Fibroblast of skin of left quadriceps (primary cell): ENCODE measurements around the gene CHRM1.
"Not testable (repeated sequence)": the region's sequence is repeated elsewhere in the genome, so short reads cannot be mapped to it uniquely, and the experiment has no call there.

Source experiments
- DNase-seq, 2 experiments: peaks; one replicate each; pipeline ENCODE4 v3.0.0-alpha.2; 2013; ENCODE audit warnings: low read depth in 2 of 2

CHRM1 gene, protein sequence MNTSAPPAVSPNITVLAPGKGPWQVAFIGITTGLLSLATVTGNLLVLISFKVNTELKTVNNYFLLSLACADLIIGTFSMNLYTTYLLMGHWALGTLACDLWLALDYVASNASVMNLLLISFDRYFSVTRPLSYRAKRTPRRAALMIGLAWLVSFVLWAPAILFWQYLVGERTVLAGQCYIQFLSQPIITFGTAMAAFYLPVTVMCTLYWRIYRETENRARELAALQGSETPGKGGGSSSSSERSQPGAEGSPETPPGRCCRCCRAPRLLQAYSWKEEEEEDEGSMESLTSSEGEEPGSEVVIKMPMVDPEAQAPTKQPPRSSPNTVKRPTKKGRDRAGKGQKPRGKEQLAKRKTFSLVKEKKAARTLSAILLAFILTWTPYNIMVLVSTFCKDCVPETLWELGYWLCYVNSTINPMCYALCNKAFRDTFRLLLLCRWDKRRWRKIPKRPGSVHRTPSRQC

DNA sequence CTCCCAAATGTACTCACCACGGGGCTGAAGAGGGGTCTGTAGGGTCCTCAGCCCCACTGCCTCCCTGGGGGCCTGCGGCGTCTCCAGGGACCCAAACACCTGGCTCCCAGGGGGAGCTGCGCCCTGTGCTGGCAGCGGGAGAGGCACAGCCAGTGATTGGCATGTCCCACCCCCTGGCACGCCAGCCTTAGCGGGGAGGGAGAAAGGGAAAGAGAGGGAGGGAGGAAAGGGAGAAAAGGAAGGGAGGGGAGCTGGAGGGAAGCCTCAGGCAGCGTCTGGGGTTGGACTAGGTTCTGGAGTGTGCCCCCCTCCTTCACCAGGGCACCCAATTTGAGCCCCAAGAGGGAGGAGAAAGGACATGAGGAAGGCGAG lies at the start of gene CHRM1:
Gene CHRM1, minus strand, starts transcription at position 163 of the 372 bp plus-strand sequence. CDS start 10,263 bp downstream, outside the sequence.
- no peak for DNase-seq

DNA sequence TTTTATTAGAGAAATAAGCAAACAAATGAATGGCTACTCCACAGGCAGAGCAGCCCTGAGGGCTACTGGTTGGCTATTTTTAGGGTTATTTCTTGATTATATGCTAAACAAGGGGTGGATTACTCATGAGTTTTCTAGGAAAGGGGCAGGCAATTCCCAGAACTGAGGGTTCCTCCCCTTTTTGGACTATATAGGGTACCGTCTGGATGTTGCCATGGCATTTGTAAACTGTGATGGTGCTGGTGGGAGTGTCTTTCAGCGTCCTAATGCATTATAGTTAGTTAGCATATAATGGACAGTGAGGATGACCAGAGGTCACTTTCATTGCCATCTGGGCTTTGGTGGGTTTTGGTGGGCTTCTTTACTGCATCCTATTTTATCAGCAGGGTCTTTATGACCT lies 44.4 kb upstream of the CHRM1 start:
- DNase-seq = no peak

DNA sequence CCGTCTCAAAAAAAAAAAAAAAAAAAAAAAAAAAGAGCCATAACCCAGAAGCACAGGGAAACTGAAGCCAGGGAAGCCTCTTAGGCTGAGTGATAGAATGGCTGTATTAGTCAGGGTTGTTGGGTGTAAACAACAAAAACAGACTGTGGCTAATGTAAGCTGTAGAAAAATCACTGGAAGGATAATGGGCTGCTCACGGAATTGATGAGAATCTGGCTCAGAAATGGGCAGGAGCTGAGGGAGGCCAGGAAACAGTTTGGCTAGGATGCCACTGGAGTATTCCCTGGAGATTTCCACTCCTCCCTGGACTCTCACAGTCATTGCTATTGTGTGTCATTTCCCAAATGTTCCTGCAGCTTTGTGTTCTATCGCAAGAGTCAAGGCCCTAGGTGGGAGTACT lies 41.2 kb upstream of the CHRM1 start:
- no peak for DNase-seq

DNA sequence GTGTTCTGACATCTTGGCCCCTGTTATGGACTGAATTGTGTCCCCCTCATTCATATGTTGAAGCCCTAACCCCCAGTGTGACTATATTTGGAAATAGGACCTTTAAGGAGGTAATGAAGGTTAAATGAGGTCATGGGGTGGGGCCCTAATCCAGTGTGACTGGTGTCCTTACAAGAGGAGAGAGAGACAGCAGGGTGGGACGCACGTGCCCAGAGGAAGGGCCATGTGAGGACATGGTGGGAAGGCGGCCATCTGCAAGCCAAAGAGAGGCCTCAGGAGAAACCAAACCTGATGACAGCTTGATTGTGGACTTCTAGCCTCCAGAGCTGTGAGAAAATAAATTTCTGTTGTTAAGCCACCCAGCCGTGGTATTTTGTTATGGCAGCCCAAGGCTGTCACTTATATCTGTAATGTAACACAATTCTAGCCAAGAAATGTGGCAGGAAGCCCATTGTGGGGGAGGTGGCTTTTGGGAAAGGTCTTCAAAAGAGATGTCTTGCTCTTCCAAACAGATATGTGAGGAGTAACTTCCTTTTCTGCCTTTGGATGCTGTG lies 39.9 kb upstream of the CHRM1 start:
- no peak for DNase-seq

DNA sequence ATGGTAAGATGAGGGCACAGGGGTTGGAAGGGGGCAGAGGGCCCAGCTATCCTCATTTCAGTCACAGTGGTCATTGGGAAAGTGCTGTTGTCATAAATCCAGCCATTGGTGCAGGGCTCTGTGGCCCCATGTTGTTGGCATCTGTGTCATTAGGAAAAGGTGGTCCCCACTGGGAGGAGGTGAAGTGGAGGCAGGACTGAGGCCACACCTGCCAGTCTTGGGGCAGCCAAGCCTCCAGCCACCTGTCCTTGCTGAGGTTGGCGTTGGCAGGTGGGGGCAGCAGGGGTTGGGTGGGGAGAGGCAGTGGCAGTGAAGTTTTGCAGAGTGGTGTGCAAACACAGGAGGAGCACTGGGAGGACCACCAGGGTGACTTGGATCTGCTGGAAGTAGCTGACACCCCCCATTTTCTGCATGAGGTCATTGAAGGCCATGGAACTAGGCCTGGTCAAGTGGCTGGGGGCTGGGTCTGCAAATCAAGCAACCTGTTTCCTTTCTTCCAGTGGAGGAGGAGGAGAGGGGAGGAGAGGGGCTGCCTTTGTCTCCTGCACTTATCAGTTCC lies 38.3 kb upstream of the CHRM1 start:
- no peak for DNase-seq

DNA sequence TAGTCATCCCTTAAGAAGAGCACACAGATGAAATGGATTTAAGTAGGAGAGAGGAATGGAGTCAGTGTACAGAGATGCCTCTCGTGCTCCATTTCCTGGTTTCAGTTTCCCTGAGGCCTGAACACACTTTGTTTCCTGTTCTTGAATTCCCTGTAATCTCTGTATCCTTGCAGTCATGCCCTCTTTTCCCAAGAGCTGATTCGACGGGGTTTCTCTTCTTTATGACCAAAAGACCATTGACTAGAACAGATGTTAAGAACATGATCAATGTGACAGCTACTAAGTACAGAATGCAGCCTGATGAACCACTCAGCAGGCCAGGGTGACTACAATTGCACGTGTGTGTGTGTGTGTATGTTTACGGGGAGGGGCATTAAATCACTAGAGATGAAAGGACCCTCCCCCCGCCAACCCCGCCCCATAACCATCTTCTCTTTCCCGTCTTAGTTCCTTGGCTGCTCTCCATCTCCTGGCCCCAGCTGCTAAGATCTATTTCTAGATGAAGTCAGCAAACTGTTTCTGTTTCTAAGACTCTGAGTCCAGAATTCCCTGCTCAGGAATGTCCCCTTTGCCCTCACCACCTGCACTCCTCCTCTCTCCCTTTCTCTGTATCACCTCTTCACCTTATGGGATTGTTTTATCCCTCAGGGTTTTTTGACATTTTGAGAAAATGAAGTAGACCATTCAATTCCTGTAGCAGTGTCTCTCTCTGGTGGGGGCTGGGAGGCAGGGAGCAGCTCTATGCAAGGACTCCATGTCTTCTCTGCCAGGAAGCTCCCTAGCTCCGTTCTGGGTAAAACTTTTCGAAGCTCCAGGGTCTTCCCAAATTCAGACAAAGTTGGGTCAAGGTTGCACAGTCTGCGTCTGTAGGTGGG lies 37.6 kb upstream of the CHRM1 start:
- DNase-seq = peak; percentile 17 to 28

DNA sequence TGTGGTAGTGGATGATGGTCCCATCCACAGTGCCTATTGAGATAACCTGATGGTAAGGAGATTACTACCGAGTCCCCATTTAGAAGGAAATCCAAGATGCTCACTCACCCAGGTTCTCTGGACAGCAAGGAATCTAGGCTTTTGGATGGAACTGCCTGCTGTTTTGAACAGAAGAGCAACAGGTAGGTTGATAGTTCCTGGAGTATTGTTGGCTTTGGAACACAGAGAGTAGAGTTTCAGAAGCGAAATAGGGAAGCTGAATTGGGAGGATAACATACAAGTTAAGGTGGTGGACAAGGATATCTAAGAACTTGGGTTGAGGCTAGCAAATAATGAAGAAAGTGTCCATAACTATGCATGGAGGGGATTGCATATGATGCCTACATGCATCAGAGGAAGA lies 36.0 kb upstream of the CHRM1 start:
- DNase-seq = no peak

DNA sequence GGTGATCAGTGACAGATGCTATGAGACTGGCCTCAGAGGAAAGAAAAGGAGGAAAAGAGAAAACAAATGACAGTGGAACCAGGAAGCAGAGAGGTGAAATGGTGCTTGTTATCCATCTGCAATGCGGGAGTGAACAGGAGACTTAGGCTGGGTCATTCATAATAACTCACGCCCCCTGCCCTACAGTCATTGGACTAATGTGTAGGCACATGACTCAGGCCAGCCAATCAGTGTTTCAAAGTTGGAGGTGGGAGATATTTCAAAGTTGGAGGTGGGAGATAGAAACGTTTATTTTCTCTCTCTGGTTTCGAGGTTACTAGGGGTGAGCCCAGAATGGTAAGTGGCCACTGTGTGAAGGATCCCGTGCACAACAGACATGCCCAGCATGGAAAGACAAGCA lies 33.3 kb upstream of the CHRM1 start:
- DNase-seq = no peak

DNA sequence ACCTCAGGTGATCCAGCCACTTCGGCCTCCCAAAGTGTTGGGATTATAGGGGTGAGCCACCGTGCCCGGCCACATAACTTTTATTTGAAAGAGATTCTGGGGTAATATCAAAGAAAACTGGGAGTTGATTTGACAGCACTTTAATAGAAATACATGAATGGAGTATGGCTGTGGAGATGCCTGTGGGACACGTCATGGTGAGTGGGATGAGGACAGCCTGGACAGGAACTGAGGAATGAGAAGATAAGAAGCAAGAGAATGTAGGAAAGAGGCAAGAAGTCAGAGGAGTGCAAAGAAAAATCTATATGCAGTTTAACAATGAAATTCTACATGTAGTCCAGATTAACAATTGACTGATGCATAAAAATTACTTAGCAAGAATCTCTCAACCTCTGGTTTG lies 32.6 kb upstream of the CHRM1 start:
- no peak for DNase-seq

DNA sequence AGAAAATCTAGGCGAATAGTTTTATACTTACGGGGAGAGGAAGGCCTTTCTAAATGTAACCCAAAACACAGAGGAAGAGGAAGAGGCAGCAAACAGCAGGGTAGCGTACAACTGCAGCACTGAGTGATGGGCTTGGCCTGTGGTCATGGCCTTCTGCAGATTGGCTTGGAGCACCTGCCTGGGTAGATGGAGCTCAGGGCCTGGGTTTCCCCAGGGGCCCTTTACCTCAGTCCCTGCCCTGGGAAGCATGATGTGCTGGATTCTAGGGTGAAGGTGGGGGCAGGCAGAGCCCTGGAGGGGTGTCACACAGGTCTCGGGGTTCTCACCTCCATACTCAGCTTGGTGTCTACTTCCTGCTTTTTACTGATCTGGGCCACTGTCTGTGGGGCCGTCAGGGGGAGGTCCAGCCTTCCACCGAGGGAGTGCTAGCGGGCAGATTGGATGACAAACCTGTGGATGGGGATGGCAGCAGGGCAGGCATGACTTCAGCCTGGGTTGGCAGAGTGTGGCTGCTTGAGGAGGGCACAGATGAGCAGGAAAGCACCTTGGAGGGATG lies 27.7 kb upstream of the CHRM1 start:
- DNase-seq = no peak

DNA sequence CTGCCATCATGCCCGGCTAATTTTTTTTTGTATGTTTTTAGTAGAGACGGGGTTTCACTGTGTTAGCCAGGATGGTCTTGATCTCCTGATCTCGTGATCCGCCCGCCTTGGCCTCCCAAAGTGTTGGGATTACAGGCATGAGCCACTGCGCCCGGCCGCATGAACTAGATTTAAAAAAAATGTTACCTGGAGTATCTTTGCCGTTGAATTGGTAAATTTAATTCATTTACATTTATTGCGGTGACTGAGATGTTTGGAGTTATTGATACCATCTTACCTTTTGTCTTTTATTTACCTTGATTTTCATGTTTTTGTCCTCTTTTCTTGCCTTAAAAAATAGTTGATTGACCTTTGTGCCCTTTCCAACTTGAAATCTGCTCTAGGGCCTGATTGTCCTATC lies 24.4 kb upstream of the CHRM1 start:
- not testable (repeated sequence) for DNase-seq

DNA sequence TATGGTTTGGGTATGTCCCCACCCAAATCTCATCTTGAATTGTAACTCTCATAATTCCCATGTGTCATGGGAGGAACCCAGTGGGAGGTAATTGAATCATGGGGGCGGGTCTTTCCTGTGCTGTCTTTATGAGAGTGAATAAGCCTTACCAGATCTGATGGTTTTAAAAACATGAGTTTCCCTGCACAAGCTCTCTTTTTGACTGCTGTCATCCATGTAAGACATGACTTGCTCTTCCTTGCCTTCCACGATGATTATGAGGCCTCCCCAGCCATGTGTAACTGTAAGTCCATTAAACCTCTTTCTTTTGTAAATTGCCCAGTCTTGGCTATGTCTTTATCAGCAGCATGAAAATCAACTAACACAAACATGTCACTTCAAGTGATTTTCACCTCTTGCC lies 16.4 kb upstream of the CHRM1 start:
- DNase-seq = not testable (repeated sequence)

DNA sequence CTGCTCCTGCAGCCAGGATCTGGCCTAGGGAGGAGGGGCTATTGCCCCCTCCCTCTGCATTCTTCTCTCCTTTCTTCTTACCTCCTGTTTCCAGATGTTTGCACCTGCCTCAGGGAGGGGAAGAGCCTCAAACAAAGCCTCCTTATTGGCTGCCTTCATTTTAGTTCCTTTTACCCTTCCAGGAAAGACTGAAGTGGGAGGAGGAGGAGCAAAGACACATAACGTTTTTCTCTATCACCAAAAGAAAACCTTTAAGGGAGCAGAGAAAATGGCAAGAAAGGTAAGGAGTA lies 13.3 kb upstream of the CHRM1 start:
- no peak for DNase-seq

DNA sequence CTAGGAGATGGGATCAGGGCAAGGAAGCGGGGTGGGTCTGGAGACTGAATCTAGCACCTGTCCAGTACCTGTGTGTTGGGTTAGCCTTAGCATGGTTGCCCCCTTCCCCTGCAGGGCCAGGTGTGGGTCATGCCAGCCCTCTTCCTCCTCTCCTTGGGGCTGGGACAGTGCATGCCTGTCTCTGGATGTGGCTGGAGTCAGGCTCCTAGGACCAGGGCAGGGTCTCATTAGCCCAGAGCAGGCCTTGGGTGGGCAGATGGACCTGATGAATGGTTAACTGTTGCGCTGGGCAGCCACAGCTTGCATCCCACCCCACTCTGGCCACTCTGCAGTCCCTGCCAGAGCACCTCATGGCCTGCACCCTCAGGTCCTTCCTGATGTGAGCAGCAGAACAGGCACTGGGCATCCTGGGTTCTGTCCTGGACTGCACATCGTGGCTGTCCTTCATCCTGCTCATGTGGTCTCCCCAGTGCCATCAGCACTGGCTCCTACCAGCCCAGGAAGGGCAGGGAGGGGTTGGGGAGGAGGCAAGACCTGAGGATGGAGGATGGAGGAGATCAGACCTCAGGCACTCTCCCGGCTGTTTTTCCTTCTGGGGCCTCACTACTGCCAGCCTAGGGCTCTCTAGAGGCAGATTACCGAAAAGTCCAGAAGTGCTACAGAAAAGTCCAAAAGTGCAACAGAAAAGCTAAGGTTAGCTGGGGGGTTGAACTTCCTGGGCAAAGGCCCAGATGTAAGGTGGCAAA lies 12.8 kb upstream of the CHRM1 start:
- DNase-seq = no peak

DNA sequence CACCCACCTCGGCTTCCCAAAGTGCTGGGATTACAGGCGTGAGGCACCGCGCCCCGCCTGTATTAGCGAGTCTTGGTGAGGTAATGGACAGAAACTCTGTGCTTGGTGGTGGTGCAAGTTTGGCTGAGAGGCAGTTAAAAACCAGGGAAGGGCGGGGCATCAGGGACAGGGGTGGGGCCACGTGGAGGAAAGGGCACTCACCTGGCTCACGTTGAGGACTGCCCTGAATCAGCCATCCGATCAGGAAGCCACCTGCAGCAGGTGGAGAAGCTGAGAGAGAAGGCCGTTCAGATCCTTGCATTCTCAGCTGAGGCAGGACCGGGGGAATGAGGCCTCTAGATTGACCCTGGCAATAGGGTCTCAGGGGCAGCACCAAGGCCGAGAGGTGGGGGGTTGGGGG lies 12.1 kb upstream of the CHRM1 start:
- no peak for DNase-seq

DNA sequence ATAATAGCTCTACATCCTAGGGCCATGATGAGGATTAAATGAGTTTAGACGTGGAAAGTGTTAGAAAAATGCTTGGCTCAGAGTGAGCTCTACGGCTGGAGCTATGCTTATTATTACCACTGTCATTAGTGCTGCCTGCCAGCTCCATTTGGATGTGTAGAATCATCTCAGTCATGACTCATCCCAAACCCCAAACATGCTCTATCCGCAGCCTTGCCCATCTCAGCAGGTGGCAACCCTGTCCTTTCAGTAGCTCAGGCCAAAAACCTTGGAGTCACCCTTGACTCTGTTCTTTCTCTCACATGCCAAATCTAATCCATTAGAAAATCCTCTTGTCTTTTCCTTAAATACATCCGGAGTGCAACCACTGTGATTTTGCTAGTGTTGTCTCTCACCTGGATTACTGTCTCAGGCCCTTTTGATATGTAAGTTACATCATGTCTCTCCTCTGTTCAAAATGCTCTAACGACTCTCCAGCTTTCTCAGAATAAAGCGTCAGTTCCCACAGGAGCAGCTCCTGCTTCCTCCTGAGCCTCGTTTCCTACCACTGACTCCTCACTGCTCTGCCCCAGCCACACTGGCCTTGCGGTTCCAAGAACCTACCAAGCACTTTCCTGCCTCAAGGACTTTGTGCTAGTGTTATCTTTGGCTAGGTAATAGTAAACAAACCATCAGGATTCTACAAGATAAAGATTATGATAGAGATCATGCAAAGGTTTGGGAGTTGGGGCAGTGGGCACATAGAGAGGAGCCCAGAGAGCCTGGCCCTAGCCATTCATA lies 10.5 kb upstream of the CHRM1 start:
- no peak for DNase-seq

DNA sequence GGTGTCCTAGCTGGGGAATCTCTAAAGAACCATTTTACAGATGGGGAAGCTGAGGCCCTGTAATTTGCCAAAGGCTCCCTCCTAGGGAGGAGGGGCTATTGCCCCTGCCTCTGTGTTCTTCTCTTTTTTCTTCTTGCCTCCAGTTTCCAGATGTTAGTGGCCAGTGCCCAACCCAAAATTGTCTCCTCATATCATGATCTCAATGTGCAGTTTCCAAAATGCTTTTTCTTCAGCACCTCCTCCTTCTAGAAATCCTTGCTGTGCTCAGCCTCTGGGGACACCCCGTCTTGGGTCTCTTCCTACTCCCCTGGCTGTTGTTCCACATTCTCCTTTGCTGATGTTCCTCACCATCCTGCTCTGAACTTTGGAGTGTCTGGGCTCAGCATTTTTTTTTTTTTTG lies 9.5 kb upstream of the CHRM1 start:
- DNase-seq = no peak

DNA sequence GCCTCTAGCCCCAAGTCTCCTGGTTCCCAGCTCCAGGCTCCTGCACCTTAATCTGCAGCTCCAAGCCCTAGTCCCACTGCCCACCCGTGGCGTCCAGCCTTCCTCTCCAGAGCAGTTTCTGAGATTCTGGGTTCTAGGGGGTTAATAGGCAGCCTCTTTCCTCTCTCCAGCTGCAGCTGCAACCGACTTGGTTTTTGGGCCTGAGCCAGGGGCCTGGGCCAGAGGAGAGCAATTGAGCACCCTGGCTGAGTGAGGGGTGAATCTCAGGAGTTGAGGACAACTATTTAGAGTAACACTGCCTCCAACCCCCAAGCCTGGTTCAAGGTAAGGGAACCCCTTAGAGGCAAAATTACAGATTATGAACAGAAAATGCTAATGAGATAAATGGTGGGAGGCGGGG lies 9.0 kb upstream of the CHRM1 start:
- no peak for DNase-seq

DNA sequence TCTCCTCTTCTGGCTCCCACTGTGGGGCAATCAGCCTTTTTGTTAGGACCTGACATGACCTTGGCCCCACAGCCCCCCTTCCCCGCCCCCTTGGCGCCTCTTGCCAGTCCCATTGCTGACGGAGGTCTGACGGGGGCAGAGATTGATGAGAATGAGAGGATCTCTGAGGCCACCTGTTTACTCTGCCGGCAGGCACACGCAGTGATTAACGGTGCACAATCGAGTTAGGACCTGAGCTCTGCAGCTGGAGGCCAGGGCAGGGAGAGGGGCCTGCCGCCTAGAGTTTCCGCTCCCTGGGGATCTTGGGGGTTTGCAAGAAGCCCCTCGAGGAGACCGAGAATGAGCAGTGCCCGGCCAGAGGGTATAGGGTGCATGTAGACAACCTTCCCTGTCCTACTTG lies 6.8 kb upstream of the CHRM1 start:
- no peak for DNase-seq

DNA sequence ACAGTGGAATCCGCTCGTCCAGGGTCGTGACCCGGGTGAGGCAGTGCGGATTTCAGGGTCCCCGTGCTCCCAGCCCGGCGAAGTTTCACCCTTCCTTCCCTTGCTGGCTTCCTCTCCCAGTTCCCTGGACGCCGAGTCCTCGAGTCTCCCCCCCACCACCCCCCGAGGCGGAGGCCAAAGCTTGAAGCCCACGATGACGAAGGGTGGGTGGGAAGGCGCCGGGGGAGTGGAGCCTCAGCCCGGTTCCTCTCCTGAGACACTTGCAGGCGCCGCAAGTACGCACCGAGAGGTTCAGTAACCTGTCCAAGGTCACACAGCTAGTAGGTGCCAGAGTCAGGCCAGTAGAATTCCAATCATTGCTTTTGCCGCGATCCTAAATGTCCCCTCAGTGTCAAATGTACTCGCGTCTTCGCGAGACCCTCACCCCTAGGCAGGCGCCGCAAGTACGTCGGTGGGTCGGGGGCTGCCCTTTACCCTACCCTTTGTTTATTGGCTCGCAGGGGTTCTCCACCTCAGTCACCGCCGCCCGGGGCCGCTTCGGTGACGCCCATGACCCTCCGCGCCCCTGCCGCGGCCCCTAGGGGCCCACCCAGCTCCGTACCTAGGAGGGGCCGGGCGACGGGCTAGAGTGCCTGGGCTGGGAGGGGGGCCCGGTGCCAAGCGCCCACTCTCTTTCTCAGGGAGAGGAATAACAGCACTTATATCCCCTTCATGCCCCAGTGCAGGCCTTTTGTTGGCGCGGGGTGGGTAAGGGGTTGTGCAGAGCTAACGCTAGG lies 5.7 kb upstream of the CHRM1 start:
- DNase-seq = no peak
